NCI-H146 treated with DMSO at 0.1 percent for 48 hours (cell line): ENCODE measurements around the gene TIMM44.
"Not testable (repeated sequence)": the region's sequence is repeated elsewhere in the genome, so short reads cannot be mapped to it uniquely, and the experiment has no call there.

Source experiments
- DNase-seq: peaks from one replicate; lab custom pipeline; 2025; ENCODE audit not compliant: unreplicated experiment; lab: John Stamatoyannopoulos, UW

TIMM44 gene

GRCh38 chr19:7977021-7977722 lies 33.7 kb upstream of the TIMM44 start:
- DNase-seq: no peak

DNA sequence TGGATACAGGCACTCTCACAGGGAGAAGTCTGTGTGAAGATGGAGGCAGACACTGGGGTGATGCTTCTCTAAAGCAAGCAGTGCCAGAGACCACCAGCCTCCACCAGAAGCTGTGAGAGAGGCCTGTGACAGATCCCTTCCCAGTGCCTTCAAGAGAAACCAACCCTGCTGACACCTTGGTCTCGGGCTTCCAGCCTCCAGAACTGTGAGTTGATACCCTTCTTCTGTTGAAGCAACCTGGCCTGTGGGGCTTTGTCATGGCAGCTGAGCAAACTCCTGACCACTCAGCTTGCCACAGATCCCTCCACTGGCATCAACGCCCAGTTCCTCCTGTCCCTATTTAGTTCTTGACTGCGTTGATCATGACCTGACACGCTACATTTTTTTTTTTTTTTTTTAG lies 33.0 kb upstream of the TIMM44 start:
- no peak for DNase-seq

- DNase-seq: no peak
Measured at GRCh38 chr19:7975037-7975436, 31.6 kb upstream of the TIMM44 start.

- no peak for DNase-seq
Measured at GRCh38 chr19:7973883-7974282, 30.4 kb upstream of the TIMM44 start.

- DNase-seq: no peak
Measured at GRCh38 chr19:7971553-7972520, 28.4 kb upstream of the TIMM44 start.

DNA sequence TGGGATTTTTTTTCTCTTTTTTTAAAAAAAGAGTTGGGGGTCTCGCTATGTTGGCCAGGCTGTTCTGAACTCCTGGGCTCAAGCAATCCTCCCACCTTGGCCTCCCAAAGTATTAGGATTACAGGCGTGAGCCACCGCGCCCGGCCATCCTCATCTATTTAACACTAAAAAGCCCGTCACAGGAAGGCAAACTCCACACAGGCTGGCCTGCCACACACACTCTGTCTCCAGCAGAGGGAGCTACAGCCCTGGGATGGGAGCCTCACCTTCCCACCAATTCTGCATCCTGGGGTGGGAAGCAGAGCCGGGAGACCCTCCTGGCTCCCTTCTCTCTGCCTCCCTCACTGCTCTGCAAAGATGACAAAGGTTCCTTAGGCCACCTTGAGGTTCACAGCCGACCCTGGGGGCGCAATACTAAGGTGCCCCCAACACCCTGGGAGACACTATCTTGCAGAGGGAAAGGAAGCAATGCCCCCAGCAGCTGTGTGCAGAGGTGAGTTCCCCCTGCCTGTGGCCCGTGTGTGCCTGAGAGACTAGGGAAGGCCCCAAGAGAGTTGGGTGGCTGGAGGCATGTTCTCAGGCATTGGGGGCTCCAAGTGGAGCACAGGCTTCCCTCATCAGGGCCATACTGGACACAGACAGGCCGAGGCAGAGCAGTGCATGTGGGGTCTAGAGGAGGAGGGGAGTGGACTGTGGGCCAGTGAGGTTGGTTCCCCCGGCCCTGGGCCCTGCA lies 27.4 kb upstream of the TIMM44 start:
- DNase-seq: no peak

DNA sequence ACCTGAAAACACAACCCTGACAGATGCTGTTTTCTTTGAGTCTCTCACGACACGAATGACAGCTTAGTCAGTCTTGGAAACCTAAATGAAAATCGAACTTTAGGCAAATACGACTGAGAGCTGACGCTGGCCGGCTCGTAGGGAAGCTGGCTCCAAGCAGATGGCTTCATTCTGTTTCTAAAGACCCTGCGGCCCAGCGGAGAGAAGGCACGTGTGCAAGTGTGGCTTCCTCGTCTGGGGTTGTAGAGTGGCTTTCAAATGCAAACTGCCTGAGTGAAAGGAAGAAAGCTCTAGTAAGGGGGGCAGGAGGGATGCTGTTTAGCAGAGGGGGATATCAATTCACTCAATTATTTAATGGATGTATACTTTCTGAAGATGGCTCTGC lies 26.1 kb upstream of the TIMM44 start:
- no peak for DNase-seq

DNA sequence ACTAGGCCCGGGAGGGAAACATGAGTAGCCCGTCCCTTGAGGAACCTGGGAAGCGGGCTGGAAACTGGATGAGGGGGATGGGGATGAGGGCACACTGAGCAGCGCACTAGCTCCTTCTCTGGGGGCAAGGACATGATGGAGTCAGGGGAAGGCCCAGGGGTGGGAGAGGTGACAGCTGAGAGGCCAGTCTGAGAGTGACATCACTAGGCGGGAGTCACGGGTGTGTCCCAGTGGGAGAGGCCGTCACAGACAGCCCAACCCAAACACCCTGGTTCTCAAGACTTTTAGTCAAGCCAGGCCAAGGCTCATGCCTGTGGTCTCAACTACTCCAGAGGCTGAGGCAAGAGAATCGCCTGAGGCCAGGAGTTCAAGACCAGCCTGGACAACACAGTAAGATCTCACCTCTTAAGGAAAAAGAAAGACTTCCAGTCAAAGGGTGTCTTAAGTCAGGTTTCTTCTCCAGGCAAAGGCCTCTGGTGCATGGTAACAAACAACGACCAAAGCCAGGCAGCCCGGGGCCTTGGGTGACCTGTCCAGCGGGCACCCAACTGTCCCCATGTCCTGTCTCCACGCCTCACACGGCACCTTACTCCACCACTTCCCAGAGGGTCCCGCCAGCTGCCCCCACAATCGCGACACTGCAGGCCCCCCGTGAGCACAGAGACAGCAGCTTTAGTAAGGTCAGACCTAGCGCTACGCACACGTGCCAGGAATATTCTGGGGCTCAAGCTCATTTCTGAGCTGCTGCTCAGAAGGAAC lies 25.5 kb upstream of the TIMM44 start:
- DNase-seq: no peak

- no peak for DNase-seq
Measured at GRCh38 chr19:7968008-7968795, 24.7 kb upstream of the TIMM44 start.

- no peak for DNase-seq
Measured at GRCh38 chr19:7965921-7966665, 22.6 kb upstream of the TIMM44 start.

DNA sequence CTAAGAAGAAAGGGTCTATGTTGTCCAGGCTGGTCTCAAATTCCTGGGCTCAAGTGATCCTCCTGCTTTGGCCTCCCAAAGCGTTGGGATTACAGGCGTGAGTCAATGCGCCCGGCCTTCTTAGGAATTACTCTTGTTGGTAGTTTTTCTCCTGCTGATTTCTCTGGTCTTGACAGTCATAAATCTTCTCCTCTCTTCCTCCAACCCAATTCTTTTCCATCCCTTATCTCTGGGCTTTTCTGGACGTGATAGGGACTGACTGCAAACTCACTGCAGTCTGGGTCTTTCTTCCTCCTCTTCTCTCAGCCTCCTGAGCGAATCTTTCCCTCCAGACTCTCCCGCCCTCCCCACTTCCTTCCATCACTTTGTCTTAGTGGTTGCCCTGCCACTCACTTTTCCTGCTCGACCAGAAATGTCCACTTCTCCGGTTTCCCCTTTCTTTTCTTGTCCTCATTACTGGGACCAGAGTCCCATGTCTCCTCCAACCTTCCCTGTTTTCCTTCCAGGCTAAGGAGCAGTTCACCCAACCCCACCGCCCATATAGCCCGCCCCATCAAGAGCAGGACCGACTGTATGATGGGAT lies 21.9 kb upstream of the TIMM44 start:
- no peak for DNase-seq

- DNase-seq: no peak
Measured at GRCh38 chr19:7963566-7963965, 20.1 kb upstream of the TIMM44 start.

DNA sequence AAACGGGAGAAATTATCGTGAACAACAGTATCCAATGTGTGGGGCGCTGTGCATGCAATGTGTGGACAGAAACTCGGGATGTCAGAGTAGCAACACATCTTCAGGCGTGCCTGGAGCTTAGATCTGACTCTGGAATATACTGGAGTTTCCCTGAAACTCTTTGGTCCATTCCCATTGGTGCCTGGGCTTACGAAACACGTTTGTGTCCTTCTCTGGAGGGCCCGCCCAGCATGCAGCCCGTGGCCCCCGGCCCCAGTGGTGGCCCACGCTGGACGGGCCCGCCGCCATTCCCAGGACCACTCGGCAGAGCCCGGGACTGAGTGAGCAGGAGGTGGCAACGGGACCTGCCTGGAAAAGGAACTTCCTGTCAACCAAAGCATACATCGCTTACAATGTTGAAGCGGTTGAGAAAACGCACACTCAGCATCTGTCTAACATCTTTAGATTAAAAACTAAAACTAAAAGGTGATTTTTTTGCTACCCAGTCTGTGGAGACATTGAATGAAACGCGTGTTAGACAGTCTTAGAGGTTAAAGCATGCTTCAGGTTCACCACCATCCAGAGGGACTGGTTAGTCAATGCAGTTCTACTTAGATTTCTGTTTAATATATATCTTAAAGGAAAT lies 19.3 kb upstream of the TIMM44 start:
- no peak for DNase-seq

DNA sequence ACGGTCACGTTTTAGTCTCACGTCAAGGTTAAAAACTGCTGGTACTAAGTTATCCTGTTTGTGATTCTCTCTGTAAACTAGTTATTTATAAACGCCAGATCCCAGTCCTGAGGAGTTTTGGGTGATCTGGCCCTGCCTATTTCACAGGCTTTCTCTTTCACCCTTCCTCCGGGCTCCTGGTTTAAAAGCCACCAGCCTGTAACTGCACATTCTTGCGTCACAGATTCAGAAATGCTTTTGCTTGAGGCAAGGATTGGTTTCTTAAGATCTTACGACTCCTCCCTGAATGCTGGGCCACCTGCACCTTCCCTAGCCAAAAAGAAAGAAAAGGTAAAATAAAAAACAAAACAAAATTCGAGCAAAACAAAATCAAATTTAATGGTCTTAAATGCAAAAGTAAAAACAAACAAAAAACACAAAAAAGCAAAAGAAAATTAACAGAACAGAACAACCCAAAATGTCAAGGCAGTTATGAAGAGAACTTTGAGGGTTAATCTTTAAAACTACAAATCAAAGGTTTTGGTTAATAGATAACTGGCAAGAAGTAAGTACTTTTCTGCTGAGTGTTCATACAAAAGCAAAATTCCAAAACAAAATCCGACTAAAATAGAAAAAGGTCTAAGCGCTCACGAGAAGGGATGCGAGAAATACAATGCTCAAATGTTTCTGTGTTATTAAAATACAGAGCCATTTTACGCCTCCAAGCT lies 18.6 kb upstream of the TIMM44 start:
- no peak for DNase-seq

DNA sequence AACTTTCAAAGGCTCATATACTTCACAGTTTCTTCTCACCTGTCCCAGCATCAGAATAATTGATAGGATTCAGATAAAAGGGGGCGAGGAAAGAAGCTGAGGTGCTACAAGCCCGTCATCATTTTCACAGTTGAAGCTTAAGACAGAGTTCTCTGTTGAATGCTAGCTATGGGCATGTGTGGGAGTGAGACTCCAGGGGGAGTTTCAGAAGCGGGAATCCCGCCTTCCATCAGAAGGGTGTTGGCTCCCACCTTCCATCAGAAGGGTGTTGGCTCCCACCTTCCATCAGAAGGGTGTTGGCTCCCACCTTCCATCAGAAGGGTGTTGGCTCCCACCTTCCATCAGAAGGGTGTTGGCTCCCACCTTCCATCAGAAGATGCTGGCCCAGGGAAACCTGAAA lies 17.6 kb upstream of the TIMM44 start:
- not testable (repeated sequence) for DNase-seq

DNA sequence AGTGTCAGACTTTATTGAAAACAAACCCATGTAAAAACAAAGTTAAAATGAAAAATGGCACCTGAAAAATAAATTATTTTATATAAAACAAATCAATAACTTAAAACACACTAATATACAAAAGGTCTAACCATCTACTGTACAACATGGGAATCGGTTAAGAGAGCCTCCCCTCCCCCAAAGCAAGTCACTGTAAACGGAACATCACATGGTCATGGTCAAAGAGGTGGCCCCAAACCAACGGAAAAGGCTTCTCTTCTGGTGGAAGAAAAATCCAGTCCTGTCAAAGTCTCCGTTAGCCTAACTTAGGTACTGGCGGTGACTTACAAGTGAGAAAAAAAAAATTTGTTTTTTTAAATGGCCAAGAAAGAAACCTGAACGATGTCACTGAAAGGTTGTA lies 15.7 kb upstream of the TIMM44 start:
- no peak for DNase-seq

DNA sequence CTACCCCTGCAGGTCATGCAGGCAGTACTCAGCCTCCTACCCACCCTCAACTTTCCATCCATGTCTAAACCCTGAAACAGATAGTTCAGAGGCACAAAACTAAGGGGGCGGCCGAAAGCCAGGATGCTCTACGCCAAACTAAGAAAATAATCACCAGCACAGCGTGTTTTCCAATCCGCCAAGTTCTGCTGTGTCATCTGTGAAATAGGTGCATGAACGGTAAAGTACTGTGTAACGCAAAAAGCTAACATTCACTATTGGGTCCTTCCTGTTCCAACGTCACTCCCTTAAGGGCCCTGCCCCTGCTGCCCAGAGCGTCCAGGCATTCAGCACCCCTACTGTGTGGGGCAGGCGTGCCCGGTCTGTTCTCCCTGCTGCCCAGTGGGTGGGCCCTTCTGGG lies 12.2 kb upstream of the TIMM44 start:
- DNase-seq: no peak

DNA sequence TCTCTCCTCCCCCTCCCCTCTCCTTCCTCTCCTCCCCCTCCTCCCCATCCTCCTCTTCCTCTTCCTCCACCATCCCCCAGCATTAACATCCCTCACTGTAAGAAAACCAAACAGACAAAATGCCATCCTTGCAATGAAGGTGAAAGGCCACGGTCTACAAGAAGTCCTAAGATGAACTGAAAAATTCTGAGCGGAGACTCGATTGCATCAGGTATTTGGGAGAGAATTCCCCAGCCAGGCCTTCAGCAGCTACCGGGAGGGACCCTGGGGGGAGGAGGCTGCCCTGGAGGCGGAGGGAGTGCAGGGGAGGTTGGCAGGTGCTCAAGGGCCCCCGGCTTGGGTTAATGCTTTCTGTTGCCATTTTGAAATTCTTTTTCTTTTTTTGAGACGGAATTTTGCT lies 10.1 kb upstream of the TIMM44 start:
- no peak for DNase-seq
